HG03175 (cell line): Measurements from ENCODE around the gene TLE1.

Experiments
- ATAC-seq: cut with Tn5 transposase; IDR thresholded peaks from one replicate; pipeline ENCODE4 v1.9.1; 2021; ENCODE audit warnings: mild to moderate bottlenecking, moderate library complexity; ENCODE audit not compliant: unreplicated experiment

TLE1 gene

GRCh38 chr9:81556923-81557322 lies 132.4 kb downstream of the TLE1 start:
- no peak for ATAC-seq

DNA sequence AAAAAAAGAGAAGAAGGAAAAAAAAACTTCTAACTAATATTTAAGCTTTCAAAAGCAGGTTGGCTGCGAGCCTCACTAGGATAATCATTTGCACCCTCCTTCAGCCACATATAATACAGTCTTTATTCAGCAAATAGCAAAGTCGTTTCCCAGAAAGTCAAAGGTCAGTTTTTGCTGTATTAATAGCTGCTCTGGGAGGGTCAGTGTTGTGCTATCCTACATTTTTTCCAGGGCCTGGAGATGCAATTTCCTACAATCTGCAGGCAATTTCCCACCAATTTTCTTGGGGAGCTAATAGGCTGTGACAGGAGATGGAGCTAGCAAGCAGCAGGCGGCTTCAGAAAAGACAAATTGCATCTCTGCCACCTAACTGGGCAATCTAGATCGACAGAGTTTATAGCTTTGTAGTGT lies 136.8 kb downstream of the TLE1 start:
- no peak for ATAC-seq

- no peak for ATAC-seq
These were observed 139.2 kb downstream of the TLE1 start for GRCh38 chr9:81550207-81550583.

- ATAC-seq: no peak
These were observed 139.7 kb downstream of the TLE1 start for GRCh38 chr9:81549500-81550206.

DNA sequence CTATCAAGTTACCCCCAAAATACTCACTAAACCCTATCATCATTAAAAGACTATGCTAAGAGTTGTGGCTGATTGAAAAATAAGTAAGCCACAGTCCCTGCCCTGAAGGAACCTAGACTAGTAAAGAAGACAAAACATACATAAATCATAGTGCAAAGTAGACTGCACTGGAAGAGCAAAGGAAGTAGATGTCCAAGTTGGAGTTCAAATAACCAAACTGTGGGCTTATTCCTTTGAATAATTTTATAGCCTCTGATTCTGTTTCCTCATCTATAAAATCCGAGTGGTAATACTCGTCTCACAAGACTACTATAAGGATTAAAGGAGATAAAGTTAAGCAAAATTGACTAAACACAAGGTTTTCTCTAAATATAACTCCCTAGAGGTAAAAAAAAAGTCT lies 140.4 kb downstream of the TLE1 start:
- no peak for ATAC-seq

DNA sequence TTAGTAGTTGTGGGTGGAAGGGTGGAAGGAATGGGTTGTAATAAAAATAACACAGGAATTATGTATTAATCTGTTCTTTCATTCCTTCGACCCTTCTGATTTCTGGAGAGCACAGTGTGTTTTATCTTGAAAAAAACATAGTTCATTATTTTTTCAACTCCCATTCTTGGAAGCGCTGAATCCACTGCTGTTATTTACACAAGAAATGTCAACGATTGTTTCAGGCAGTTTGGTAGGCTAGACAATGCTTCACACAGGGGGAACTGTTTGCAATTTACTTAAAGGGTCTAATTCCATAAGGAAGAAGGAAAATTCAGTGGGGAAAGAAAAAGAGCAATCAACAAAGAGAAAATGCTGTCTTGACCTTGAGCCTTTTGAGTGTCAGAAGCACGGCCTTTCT lies 142.9 kb downstream of the TLE1 start:
- ATAC-seq: no peak

DNA sequence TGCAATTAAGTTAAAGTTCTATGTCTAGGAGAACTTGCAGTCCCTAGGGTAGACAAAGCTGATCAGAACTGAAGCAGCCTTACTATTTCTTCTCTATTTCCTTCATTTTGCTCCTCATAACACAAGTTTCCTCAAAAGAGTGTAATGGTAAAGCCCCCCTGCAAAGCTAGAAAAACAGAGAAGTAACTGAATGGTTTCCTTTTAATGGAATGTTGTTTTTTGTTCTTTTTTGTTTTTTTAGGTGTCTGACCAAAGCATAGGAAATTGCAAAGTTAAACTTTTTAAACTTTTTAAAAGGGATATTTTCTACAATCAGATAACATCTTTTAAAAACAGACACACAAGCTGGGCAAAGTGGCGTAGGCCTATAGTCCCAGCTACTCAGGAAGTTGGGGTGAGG lies 145.7 kb downstream of the TLE1 start:
- ATAC-seq: no peak

GRCh38 chr9:81542118-81542889 lies 147.0 kb downstream of the TLE1 start:
- no peak for ATAC-seq

GRCh38 chr9:81540142-81540710 lies 149.1 kb downstream of the TLE1 start:
- no peak for ATAC-seq

DNA sequence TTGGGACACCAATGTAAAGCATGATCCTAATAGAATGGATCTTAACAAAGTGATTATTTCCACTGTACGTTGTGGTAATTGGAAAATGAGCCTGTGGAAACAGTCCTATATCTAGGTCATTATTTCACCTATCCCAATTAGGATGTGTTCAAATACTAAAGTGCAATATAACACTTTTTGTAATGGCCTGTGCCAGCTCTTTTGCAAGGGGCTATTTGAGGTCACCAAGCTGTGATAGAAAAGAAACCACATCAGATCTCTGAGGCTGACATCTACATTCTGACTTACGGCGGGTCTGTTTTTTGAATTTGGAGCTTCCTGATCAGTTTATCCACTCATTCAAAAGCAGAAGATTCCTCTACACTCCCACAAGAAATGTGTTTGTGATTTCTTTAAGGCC lies 150.0 kb downstream of the TLE1 start:
- ATAC-seq: no peak

GRCh38 chr9:81538890-81539289 lies 150.5 kb downstream of the TLE1 start:
- no peak for ATAC-seq

GRCh38 chr9:81537964-81538363 lies 151.4 kb downstream of the TLE1 start:
- ATAC-seq: no peak

- ATAC-seq: no peak
These were observed 152.9 kb downstream of the TLE1 start for GRCh38 chr9:81536242-81537025.

DNA sequence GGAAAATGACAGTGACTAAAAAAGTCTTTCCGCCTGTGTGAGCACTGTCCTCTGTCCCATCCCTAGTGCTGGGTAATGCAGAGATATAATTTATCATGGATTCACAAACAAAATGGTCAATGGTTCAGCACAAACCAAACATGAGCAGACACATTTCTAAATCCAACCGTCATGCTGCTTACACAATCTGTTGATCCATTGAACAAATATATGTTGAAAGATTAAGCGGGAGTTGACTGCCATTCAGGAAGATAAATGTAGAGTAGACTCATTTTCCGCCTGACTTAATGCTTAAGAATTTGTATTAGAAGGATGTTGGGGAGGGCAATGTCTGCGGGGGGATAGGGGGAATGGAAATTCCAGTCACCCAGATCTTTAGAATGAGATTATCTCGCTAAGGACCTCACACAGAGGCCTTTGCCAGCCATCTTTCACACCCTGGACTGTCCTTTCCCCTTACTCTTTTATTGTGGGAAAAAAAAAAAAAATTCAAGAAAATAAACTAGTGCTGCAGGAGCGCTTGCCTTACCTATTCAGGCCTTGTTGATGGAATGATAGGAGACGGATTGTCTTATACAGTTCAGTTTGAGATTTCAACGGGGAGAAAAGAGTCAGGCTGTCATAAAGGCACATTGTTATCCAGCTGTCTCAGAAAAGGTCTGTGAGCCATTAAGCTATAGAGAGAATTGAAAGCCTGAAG lies 153.7 kb downstream of the TLE1 start:
- ATAC-seq: no peak

- no peak for ATAC-seq
These were observed 155.0 kb downstream of the TLE1 start for GRCh38 chr9:81534138-81534875.
